Glomerular endothelial cell (primary cell): ENCODE data around the gene NUDCD2. TPM values are rescaled to one million over a fixed set of nuclear protein-coding genes. Genes with fewer than 3 reads are reported as not detected.

ENCODE experiments used
- DNase-seq: peaks from one replicate; pipeline ENCODE4 v3.0.0-alpha.2; 2011; ENCODE audit warnings: low read depth, low spot score; ENCODE audit errors: extremely low read depth
- total RNA-seq: library from RNA; depleted of rRNA; stranded (reverse); fragments of >200 nt; gene quantifications from 2 replicates; pipeline ENCODE4 v1.2.3, GENCODE V29; 2015

NUDCD2 gene, protein sequence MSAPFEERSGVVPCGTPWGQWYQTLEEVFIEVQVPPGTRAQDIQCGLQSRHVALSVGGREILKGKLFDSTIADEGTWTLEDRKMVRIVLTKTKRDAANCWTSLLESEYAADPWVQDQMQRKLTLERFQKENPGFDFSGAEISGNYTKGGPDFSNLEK
- 4.0 and 4.4 TPM in 2 replicates for total RNA-seq

DNA sequence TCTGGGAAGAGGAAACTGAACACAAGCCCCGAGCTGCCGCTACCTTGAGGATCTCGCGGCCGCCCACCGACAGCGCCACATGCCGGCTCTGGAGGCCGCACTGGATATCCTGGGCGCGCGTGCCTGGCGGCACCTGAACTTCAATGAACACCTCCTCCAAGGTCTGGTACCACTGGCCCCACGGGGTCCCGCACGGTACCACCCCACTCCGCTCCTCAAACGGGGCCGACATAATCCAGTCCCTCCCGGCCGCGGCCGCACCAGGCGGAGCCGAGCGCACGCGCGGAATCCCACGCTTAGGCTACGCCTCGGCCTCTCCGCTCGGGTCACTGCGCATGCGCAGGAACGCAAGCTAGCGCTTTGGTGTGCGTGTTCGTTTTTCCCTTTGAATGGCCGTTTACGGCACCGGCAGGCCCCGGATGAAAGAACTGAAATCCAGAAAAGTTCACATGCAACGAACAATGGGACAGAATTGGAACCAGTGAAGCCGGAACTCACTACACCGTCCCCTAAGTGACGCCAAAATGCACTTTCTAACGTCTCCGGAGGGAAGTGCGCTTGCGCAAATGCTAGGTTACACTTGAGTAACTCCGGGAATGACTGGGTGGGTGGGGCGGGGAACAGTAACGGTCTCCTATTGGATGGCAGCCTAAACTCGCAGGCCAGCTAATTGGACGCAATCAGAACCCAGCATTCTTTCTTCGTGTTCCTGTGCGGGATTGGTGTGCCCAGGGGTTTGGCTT is at the start of gene NUDCD2:
TSS of gene NUDCD2 (minus strand) at position 284 of the 743 bp plus-strand sequence. CDS start at position 232, 52 bp downstream.
- DNase-seq, result peak; percentile 96

DNA sequence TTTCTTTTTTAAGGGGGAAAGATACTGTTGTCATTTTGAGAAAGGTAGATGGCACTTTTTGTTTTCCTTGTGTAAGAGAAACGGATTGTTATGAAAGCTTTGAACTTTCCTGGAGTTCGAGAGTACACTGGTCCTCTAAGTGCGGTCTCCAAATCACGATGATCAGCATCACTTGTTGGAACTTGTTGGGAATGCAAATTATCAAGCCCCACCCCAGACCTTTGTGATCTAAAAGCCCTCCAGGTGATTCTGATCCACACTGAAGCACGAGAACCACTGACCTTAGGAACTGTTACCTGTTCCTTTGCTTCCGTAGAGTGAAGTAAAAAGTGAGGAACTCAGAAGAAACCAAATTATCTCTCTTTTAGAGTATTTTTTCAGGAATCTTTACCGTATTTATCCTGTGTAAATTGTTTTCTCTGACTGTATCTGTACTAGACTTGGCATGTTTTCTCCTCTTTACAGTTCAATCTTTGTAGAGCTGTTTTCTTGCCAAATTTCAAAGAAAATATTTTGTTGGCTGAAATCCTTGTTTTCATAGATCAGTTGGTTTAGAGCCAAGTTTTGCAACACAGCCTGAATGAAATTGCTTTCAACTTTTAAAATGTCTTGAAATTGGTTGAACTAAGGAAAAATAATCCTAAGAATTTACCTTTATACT is 49.5 kb upstream of the NUDCD2 start:
- no peak for DNase-seq

DNA sequence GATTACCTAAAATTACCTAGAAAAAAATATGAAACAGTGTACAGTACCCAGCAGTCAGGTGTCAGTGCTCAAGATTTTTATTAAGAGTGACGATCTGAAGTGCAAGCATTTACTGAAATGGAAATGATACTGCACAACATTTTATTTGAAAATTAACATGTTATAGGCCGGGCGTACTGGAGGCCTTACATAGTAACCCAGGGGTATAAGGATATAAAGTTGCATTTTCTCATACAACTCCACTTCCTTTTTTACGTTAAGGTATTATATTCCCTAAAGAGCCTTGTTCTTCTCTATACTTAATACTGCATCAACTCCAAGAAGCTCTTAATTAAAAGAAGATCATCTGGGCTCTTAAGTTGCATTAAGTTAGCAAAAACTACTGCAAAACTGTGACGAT is 48.9 kb upstream of the NUDCD2 start:
- DNase-seq, result no peak

DNA sequence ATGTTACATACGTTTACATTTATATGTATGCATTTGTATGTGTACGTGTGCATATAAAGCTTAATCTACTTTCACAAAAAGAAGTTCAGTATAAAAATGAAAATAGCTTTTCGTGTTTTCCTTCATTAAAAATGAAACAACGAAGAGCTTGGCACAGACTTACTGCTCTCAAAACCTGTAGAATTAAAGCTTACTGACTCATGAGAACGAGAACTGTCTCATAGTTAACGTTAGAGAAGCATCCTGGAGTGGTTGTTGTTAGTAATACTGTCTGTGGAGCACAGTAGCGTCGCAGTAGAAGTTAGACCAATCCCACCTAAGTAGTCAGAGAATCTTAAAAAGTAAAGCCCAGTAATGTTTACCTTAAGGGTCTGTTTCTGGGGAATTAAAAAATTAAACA is 46.8 kb upstream of the NUDCD2 start:
- no peak for DNase-seq

DNA sequence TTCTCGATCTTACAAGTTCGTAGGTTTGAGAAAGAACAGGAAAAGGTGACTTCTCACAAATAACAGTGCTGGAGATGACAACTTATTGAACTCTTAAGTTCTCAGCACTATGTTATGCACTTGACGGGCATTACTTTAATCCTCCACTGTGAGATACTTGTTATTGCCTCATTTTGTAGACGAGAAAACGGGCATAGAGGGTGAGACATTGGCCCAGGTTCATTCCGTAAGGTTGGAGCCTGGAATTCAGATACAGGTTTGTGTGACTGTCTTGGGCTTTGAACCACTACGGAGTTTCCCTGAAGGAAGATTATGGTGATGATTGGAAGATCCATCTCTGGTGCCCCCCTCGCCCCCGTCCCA is 46.2 kb upstream of the NUDCD2 start:
- no peak for DNase-seq

DNA sequence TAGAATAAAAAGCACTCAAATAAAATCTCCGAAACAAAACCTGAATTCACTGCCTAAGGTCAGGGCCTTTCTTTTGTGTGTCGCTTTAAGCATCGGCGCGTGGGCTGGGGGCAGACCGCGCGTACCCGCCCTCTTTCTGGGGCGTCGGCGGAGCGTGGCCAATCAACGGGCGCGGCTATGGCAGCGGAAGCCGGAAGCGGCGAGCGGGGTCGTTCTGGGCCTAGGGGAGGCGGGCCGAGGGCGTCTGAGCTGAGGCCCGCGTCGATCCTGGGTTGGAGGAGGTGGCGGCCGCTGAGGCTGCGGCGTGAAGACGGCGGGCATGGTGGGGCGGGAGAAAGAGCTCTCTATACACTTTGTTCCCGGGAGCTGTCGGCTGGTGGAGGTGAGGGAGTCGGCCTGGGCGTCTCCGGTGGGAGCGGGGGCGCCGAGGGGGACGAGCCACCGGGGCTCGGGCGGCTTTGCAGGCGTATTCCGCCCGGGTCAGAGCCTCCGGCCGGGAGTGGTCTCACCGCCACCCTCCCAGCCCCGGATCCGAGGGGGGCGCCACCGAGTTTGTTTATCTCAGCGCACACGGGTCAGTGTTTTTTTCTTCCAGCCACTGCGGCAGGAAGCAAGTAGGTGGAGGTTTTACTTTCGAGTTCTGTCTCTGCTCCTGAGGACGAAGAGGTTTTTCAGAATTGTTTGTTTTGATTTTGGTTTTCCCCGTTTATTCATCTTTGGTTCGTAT is 45.6 kb upstream of the NUDCD2 start, which contains the start of gene MAT2B:
TSS of gene MAT2B (plus strand) at position 252 of the 727 bp plus-strand sequence. CDS start at position 320, 68 bp downstream.
- peak; percentile 52 for DNase-seq

DNA sequence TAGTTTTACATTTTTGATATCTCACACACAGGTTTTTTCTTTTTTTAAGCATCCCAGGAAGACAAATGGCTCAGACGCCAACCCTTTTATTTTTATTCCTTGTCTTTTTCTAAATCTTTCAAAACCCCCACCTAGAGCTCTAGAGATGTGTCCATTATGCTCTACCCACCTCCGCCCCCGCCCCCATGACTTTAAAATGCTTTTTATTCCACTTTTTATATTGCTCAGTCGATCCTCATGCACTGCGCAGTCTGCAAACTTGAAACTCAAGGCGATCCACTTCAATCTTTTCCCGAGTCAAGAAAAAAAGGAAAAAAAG is 45.1 kb upstream of the NUDCD2 start:
- no peak for DNase-seq

DNA sequence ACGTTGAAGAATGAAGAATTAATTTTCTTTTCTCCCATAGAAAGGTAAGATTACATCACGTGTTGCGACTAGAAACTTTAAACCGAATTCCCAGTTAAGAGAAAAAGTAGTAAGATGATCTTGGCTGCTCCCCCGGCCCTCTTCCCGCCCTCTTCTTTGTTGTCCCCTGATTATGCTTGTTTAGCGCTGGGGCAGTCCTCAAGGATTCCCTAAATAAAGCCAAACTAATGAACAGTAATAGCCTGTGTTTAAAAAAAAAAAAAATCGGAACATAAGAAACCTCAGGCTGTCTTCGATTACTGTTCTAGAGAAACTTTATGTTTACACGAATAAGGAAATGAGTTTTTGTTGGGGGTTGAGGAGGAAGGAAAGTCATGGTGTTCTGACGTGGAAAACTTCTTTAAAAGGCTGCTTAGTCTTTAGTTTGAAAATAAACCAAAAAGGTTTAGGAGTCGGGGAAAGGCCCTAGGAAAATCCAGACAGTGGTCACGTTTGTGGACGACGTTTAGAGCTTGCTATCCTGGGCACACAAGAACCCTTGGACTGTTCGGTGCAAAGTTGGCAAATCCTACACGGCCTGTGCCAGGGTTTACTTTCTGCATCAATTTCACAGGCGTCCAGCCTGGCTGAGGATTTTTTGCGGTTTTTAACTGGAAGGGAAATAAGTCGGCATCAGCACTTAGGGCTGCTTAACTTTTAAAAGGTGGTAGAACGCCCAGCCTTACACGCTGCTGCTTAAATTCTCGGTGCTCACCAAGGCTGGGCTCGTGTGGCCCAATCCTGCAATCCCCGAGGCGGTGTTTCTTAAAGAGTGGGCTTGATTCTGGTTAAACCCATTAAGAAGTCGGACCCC is 44.4 kb upstream of the NUDCD2 start:
- no peak for DNase-seq

DNA sequence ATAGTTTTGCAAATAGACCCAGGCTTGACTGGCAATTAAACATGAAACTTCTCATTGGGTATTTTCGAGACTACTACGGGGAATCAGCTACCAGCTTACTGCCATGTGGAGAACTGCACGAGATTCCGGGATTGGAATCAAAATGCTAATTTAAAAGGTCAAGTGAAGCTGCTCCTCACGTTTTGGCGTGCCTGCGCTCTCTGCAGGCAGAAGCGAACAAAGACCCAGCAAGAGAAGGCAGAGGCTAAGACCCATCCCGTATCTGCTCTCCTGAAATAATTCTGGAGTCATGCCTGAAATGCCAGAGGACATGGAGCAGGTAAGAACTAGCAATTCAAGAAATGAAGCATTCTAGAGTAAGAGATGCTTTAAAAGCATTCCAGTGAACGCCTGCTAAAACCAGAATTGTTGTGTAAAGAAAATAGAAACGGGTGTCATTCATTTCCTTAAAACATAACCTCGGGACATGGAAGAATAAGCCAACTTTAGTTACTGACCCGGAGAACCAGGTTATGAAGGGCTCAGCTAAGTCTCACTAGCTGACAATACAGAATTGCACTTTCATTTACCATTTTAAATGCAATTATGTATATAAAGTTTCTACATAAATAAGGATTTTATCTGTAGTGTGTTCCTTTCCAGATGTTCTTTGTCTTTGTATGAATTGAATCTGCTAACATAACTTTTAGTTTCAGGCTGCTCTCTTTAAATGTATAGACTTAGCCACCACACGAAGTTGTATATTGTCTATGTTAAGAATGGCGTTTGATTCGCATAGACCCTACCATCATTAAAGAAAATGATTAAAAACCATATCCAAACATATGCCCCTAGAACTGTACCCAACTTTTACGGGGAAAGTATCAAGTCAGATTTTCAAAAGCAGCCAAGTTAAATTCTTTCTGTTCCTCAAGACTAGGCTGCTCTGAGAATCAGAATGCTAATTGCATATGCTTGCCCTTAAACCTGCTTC is 43.5 kb upstream of the NUDCD2 start:
- peak; percentile 37 for DNase-seq

DNA sequence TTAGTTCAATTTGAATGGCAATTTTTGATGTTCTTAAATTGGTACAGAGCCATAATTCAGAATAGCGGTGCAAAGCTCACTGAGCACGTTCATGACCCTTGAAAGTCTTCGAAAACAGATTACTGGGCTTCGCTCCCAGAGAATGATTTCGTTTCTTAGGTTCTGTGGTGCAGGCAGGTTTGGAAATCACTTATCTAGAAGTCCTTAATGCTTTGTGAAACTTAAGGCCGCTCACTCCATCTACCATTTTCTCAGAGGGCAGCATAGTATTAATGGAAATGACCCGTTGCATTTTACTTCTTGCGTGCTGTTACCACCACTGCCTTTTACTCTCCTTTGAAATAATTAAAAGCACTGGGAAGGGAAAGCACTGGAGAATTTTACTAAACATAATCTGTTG is 42.6 kb upstream of the NUDCD2 start:
- no peak for DNase-seq

DNA sequence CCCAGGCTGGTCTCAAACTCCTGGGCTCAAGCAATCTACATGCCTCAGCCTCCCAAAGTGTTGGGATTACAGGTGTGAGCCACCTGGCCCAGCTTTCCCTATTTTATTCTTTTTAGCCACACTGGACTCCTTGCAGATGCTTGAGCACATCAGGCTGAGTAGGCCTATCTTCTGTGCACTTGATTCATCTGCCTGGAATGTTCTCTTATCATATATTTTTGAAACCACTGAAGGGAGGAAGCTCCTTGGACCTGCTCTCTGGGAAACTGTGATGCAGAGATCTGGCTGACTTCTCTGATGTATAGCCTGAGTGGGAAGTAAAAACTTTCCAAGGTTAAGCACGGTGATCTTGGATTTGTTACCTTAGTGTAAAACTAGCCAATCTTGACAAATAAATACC is 39.0 kb upstream of the NUDCD2 start:
- DNase-seq, result no peak

DNA sequence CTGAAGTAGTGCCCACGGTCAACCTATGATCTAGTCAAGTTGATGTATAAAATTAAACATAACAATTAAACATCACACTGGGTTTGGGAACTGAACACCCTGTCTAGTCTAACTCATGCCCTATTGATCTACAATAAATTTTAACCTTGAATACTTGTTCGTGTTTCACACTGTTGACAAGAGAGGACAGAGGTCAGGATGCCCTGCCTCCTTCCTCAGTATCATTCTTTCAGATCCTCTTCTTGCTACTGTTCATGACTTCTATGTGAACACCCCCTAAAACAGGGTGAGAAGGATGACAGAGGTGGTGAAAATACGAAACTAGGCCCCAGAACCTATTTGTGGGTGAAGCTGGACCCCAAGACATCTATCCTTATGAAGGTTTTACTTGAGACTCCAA is 37.4 kb upstream of the NUDCD2 start:
- DNase-seq, result no peak

DNA sequence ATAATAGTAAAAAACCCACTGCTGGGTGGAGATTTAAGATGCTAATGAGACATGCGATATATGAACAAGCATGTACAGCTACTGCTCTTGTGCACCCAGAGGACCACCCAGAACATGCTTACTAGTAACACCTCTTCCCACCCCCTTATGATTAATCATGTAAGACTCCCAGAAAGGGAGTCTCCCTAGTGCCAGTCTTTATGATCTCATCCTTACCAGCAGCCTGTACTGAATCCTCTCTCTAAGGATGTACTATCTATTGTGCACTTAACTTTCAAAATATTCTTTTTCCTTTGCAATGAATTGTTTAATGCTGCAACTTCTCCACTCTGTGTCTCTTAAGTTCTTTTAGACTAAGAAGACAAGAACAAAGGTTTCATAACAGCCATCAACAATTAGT is 36.4 kb upstream of the NUDCD2 start:
- no peak for DNase-seq

DNA sequence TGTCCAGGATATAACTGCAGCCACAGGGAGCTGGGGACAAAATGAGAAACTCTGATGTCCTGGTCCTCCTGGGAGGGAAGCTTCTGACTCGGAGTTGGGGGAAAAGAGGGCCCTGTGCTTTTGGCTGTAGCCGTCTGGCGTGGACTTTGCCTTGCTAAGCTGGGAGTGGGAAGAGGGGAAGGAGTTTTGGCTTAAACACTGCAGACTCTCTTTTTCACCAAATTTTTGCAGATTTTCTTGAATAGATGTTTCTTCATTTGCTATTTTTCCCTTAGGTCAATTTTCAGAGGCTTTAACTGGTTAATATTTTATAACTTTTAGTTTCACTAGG is 29.8 kb upstream of the NUDCD2 start:
- DNase-seq, result no peak

DNA sequence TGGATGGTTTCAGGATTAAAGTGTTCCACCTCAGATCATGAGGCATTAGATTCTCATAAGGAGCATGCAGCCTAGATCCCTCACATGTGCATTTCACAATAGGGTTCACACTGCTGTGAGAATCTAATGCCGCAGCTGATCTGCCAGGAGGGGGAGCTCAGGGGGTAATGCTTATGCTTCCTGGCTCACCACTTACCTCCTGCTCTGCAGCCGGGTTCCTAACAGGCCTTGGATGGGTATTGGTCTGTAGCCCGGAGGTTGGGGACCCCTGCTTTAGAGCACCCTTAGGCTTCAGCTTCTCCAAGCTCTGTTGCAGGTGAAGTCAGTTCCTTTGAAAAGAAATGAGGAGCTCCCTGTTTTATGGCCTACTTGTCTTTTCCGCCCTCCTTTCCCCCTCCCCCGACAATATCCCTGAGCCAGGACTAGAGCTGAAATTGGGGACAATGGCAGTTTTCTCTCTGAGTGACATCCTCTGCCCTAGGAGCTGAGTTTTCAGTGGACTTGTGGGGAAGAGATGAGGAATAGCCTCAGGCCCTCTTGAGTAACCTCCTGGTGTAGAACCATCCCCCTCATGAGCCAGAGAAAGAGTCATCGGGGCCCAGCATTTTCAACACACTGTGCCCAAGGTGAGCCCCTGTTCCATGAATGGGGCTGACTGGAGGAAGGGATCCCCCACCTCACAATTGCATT is 29.3 kb upstream of the NUDCD2 start:
- DNase-seq, result no peak

DNA sequence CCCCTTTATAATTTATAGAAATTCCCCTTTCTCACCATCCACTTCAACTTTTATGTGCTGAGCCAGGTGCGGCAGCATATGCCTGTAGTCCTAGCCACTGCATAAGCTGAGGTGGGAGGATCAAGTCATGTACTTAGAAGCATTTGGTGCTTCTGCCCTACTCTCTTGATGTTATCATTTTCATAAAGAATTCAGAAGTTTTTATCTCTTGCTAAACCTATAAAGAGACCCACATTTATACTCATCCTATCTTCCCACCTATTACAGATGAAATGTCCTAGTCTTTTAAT is 19.0 kb upstream of the NUDCD2 start:
- DNase-seq, result no peak

DNA sequence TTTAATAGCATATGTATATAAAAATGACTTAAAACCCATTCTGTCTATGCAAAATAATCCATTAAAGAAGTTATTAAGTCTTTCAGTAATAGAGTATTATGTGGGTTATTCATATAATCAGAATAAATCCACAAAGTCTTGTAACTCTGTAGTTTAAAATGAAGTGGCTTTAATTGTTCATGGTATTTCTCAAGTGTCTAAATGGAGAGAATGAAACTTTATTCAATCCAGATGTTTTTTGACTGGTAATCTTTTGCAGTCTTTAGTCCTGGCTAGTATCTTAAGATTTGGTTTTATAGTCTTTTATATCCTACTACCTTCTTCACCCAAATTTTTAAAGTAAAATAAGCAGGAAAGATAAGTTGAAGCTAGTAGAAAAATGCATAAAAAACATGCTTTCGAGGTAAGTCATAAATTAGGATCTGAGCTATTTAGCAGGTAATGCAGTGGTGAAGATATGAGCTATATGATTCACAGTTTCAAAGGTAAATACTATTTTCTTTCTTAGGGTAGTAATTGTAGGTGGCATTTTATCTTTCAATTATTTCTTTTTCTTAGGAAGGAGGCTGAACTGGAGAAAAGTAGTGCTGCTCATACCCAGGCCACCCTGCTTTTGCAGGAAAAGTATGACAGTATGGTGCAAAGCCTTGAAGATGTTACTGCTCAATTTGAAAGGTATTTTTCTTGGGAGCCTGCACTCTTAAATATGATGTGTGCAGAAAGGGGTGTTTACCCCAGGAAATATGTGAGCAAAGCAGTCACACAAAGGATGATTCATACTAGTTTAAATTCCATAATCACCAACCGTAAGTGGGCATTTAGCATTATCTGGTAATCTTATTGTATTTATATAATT is 18.5 kb upstream of the NUDCD2 start:
- no peak for DNase-seq

DNA sequence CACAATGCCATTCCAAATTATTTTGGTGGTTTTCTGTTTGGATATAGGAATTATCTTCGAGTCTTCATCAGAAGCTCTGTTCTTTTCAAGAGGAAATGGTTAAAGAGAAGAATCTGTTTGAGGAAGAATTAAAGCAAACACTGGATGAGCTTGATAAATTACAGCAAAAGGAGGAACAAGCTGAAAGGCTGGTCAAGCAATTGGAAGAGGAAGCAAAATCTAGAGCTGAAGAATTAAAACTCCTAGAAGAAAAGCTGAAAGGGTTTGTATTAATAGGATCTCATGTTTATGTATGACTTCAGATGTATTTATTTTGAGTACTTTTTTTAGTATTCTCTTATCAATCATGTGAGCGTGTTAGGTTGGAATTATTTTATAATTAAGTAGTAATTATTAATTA is 15.5 kb upstream of the NUDCD2 start:
- no peak for DNase-seq
